Suppressor macrophage (primary cell): ENCODE measurements around the gene PCDHA7.
"Not testable (repeated sequence)": the region's sequence is repeated elsewhere in the genome, so short reads cannot be mapped to it uniquely, and the experiment has no call there.

Experiments used
- DNase-seq, 4 experiments: peaks; one replicate each; pipeline ENCODE4 v3.0.0-alpha.2; 2020 to 2022

Gene PCDHA7

GRCh38 chr5:140822281-140822629, 11.8 kb upstream of the PCDHA7 start:
- DNase-seq: no peak

- DNase-seq: not testable (repeated sequence)
Observed at GRCh38 chr5:140822969-140823368, 11.1 kb upstream of the PCDHA7 start.

GRCh38 chr5:140823475-140823874, 10.6 kb upstream of the PCDHA7 start:
- no peak for DNase-seq

GRCh38 chr5:140827704-140828361, 6.2 kb upstream of the PCDHA7 start, which contains the start of gene PCDHA6:
PCDHA6 (plus strand) TSS chr5:140827960; CDS start chr5:140828092, 132 bp downstream.
- peak in 1 of 4 experiments; percentile 1 for DNase-seq

GRCh38 chr5:140828362-140828737, 5.7 kb upstream of the PCDHA7 start:
- DNase-seq: no peak

GRCh38 chr5:140829511-140830501, 4.3 kb upstream of the PCDHA7 start:
- not testable (repeated sequence) for DNase-seq

- DNase-seq: not testable (repeated sequence)
Observed at GRCh38 chr5:140834439-140835008, 455 bp downstream of the PCDHA7 start.

- no peak for DNase-seq
Observed at GRCh38 chr5:140835622-140836510, 1.8 kb downstream of the PCDHA7 start.

GRCh38 chr5:140840978-140841962, 7.2 kb downstream of the PCDHA7 start, which contains the start of gene PCDHA8:
PCDHA8 (plus strand) TSS chr5:140841187; CDS start chr5:140841322, 135 bp downstream.
- DNase-seq: peak in 2 of 4 experiments; percentile 10 to 18

GRCh38 chr5:140842798-140843733, 9.0 kb downstream of the PCDHA7 start:
- DNase-seq: no peak

GRCh38 chr5:140848139-140849102, 14.4 kb downstream of the PCDHA7 start, which contains the start of gene PCDHA9:
PCDHA9 (plus strand) TSS chr5:140848382; CDS start chr5:140848496, 114 bp downstream.
- not testable (repeated sequence) for DNase-seq

- not testable (repeated sequence) for DNase-seq
Observed at GRCh38 chr5:140849831-140850634, 16.0 kb downstream of the PCDHA7 start.

- DNase-seq: no peak
Observed at GRCh38 chr5:140855772-140856674, 22.0 kb downstream of the PCDHA7 start, which contains the start of gene PCDHA10. PCDHA10 (plus strand) TSS chr5:140855897; CDS start chr5:140856049, 152 bp downstream.

- DNase-seq: no peak
Observed at GRCh38 chr5:140857177-140857986, 23.3 kb downstream of the PCDHA7 start.

- DNase-seq: no peak
Observed at GRCh38 chr5:140857987-140858240, 23.8 kb downstream of the PCDHA7 start.
